ENCODE results near the gene MAML3. TPM values are rescaled to one million over a fixed set of nuclear protein-coding genes. Genes with fewer than 3 reads are reported as not detected.

The MAML3 gene
- total and polyA plus RNA-seq, 2 experiments from 2014 or later = 4.1 to 11.2 TPM

GRCh38 chr4:139797287-139797686, 356.7 kb downstream of the MAML3 start:
- Histone ChIP-seq H4K20me1 (ENCODE audit: insufficient read depth, poor library complexity, severe bottlenecking) (no peaks in the 10 kb centered on the region), H3K79me2 (no peaks in the 10 kb centered on the region), H3K9me3 (ENCODE audit: low read depth) (no peaks in the 10 kb centered on the region), H3K4me2 (no peak overlapping the region), H3K9me2 (replicated peaks; ENCODE audit: insufficient read depth) (no peaks in the 10 kb centered on the region), H3K36me3 (replicated peaks; ENCODE audit: insufficient read depth, low read depth) (no peaks in the 10 kb centered on the region), H3K4me1 (ENCODE audit: insufficient read depth) (peaks cover 18% of the 10 kb centered on the region), H2AFZ (no peak overlapping the region), H3K27ac (no peak overlapping the region), H3K27me3 (no peaks in the 10 kb centered on the region), H3K4me3 (no peak overlapping the region)
- 96% methylated on average over 2 of the region's 2 CpGs for WGBS (ENCODE audit: low lambda C conversion rate, missing lambda C conversion rate)
- TF ChIP-seq EZH2 (IDR thresholded peaks at IDR 0.05; ENCODE audit: borderline replicate concordance) (no peak), EZH2phosphoT487 (IDR thresholded peaks at IDR 0.05; ENCODE audit: low read depth, severe bottlenecking, unreplicated experiment) (no peak)
- TF ChIP-seq, protein P1, sequence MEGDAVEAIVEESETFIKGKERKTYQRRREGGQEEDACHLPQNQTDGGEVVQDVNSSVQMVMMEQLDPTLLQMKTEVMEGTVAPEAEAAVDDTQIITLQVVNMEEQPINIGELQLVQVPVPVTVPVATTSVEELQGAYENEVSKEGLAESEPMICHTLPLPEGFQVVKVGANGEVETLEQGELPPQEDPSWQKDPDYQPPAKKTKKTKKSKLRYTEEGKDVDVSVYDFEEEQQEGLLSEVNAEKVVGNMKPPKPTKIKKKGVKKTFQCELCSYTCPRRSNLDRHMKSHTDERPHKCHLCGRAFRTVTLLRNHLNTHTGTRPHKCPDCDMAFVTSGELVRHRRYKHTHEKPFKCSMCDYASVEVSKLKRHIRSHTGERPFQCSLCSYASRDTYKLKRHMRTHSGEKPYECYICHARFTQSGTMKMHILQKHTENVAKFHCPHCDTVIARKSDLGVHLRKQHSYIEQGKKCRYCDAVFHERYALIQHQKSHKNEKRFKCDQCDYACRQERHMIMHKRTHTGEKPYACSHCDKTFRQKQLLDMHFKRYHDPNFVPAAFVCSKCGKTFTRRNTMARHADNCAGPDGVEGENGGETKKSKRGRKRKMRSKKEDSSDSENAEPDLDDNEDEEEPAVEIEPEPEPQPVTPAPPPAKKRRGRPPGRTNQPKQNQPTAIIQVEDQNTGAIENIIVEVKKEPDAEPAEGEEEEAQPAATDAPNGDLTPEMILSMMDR (IDR thresholded peaks at IDR 0.05; ENCODE audit: poor library complexity) = no peak
- DNase-seq (ENCODE audit: low spot score) = no peak

DNA sequence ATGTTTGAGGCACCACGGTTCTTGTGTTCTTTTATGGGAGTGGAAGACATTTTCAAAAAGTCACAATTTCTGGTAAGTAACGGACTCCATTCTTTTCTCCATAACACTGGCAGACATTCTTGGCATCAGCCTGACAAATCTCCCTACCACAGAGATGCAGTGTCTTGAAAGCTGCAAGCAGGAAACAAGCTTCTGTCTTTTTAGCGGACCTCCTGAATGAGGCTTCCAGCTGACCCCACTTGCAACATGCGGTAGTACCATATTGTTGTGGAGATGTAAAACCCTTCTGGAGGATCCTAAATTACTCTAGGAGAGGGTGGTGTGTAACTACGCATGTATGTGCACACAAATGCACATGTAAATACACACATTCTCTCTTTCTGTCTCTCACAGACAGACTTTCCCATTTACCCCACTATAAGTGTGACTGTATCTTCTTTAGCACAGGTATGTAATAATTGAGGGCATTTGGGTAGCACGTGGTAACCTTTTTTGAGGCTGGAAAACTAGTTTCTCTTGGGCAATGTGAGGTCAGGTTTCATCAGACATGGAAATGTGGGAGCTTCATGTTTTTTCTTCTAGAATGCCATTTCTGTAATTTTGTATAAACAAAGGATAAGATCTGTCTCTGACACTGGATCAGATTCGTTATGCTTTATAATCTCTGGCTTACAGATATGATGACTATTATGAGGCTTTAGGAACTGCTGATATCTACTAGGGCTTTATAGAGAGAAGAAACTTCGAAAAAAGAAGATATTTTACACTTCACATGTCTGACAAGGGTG, 358.3 kb downstream of the MAML3 start:
- Histone ChIP-seq H3K79me2 (no peaks in the 10 kb centered on the region), H3K27ac (no peak overlapping the region), H2AFZ (no peak overlapping the region), H3K4me3 (no peak overlapping the region), H4K20me1 (ENCODE audit: insufficient read depth, poor library complexity, severe bottlenecking) (no peaks in the 10 kb centered on the region), H3K9me3 (ENCODE audit: low read depth) (no peaks in the 10 kb centered on the region), H3K4me1 (ENCODE audit: insufficient read depth) (peaks cover 15% of the 10 kb centered on the region), H3K9me2 (replicated peaks; ENCODE audit: insufficient read depth) (no peaks in the 10 kb centered on the region), H3K36me3 (replicated peaks; ENCODE audit: insufficient read depth, low read depth) (no peaks in the 10 kb centered on the region), H3K4me2 (no peak overlapping the region), H3K27me3 (no peaks in the 10 kb centered on the region)
- DNase-seq (ENCODE audit: low spot score) = no peak
- WGBS (ENCODE audit: low lambda C conversion rate, missing lambda C conversion rate) = 61% methylated on average over 8 of the region's 8 CpGs
- TF ChIP-seq, protein P1 (IDR thresholded peaks at IDR 0.05; ENCODE audit: poor library complexity) = no peak
- TF ChIP-seq EZH2phosphoT487 (IDR thresholded peaks at IDR 0.05; ENCODE audit: low read depth, severe bottlenecking, unreplicated experiment) (no peak), EZH2 (IDR thresholded peaks at IDR 0.05; ENCODE audit: borderline replicate concordance) (no peak)

DNA sequence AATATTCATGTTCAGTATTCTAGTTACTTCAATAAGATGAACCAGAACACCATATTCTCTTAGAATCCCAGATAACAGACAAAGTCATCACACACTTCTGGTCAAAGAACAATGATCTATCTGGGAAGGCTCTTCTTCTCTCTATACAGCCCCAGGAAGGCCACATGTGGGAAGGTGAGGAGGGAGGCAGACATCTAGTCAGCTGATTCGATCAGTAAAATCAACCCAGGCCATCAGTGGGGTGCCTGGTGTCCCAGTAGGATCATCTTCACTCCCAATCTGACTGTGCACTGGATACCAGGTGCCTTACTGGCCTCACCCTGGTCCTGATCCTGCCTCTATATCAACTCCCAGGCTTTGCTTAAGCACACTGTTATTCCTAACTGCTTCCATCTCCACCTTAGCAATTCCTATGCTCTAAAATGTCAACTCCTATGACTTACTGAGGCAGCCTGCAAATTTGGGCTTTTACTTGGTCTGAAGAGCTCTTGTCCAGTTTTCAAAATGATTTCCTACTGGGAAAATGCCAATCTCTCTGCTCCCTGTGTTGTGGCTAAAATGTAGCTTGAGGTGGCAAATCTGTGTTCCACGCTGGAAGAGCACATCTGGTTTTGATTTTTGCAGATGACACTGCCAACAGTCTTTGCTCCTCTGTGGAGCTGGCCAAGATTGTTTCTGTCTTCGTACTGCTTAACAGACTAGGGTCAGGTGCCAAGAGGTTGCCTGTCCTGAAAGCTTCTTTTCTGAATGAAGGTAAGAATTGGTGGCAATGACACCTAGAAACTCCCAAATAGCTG, 359.6 kb downstream of the MAML3 start:
- 68% methylated on average over 3 of the region's 3 CpGs for WGBS (ENCODE audit: low lambda C conversion rate, missing lambda C conversion rate)
- no peaks in the 10 kb centered on the region for H3K79me2 ChIP-seq

More for the DNA sequence above, 359.6 kb downstream of the MAML3 start:
- H3K4me3 ChIP-seq = no peak overlapping the region
- H3K27me3 ChIP-seq = no peaks in the 10 kb centered on the region
- H2AFZ ChIP-seq = no peak overlapping the region
- H3K4me2 ChIP-seq = no peak overlapping the region
- no peak overlapping the region for H3K27ac ChIP-seq
- peaks cover 1% of the 10 kb centered on the region for H3K4me1 ChIP-seq (ENCODE audit: insufficient read depth)
- H3K36me3 ChIP-seq (replicated peaks; ENCODE audit: insufficient read depth, low read depth) = no peaks in the 10 kb centered on the region
- no peak for DNase-seq (ENCODE audit: low spot score)
- H3K9me2 ChIP-seq (replicated peaks; ENCODE audit: insufficient read depth) = no peaks in the 10 kb centered on the region
- no peaks in the 10 kb centered on the region for H3K9me3 ChIP-seq (ENCODE audit: low read depth)
- no peaks in the 10 kb centered on the region for H4K20me1 ChIP-seq (ENCODE audit: insufficient read depth, poor library complexity, severe bottlenecking)
- TF ChIP-seq EZH2 (IDR thresholded peaks at IDR 0.05; ENCODE audit: borderline replicate concordance) = no peak
- TF ChIP-seq, protein P1 (IDR thresholded peaks at IDR 0.05; ENCODE audit: poor library complexity) = no peak
- TF ChIP-seq EZH2phosphoT487 (IDR thresholded peaks at IDR 0.05; ENCODE audit: low read depth, severe bottlenecking, unreplicated experiment) = no peak

All from hepatocyte (in vitro differentiated cells).